Smooth muscle cell (in vitro differentiated cells): ENCODE measurements around the gene KIAA1755. TPM values are rescaled to one million over a fixed set of nuclear protein-coding genes. Genes with fewer than 3 reads are reported as not detected.
A peak's percentile ranks its signal among the peaks of the same experiment; 100 is the strongest.

Experiments used
- DNase-seq: peaks from one replicate; lab custom pipeline; 2025; ENCODE audit not compliant: unreplicated experiment; lab: John Stamatoyannopoulos, UW
- H2AFZ ChIP-seq: fragments of 200-600 bp; sonication (generic); 2 replicates; pipeline ENCODE4 v1.6.0; 2016; ENCODE audit warnings: antibody characterized with exemption, low read depth, mild to moderate bottlenecking
- H3F3A ChIP-seq: fragments of 200-600 bp; sonication (generic); 2 replicates; pipeline ENCODE4 v1.6.0; 2017; ENCODE audit warnings: antibody characterized with exemption, low read depth
- H3K27ac ChIP-seq: fragments of 200-600 bp; sonication (generic); 2 replicates; pipeline ENCODE4 v1.5.1; 2016; ENCODE audit warnings: low read depth, mild to moderate bottlenecking
- H3K27me3 ChIP-seq: fragments of 200-600 bp; sonication (generic); 2 replicates; pipeline ENCODE4 v1.6.1; 2016; ENCODE audit warnings: low read depth, mild to moderate bottlenecking
- H3K36me3 ChIP-seq: fragments of 200-600 bp; sonication (generic); 2 replicates; pipeline ENCODE4 v1.5.1; 2016; ENCODE audit warnings: low read depth
- H3K4me1 ChIP-seq: fragments of 200-600 bp; sonication (generic); 2 replicates; pipeline ENCODE4 v1.5.1; 2016; ENCODE audit warnings: low read depth
- H3K4me2 ChIP-seq: fragments of 200-600 bp; sonication (generic); 2 replicates; pipeline ENCODE4 v1.6.0; 2016; ENCODE audit warnings: mild to moderate bottlenecking
- H3K4me3 ChIP-seq: fragments of 200-600 bp; sonication (generic); 2 replicates; pipeline ENCODE4 v1.5.1; 2016; ENCODE audit warnings: mild to moderate bottlenecking
- H3K79me2 ChIP-seq: fragments of 200-600 bp; sonication (generic); 2 replicates; pipeline ENCODE4 v1.6.0; 2016; ENCODE audit warnings: low read depth, mild to moderate bottlenecking
- H3K9ac ChIP-seq: fragments of 200-600 bp; sonication (generic); 2 replicates; pipeline ENCODE4 v1.6.0; 2016; ENCODE audit warnings: low read depth
- H3K9me3 ChIP-seq: fragments of 200-600 bp; sonication (generic); replicated peaks from 2 replicates; pipeline ENCODE4 v1.5.1; 2016; ENCODE audit warnings: low read depth
- H4K20me1 ChIP-seq: fragments of 200-600 bp; sonication (generic); 2 replicates; pipeline ENCODE4 v1.6.0; 2016; ENCODE audit warnings: low read depth
- WGBS: methylation state at CpG from one replicate; pipeline ENCODE4 v1.1.7; 2016; ENCODE audit warnings: low lambda C conversion rate; 5-methylcytosine and 5-hydroxymethylcytosine counted together
- polyA plus RNA-seq: library from polyadenylated mRNA; unstranded; fragments of >200 nt; fragmentation: Nextera tagmentation; extraction: Ambion mirVana; gene quantifications from 2 replicates; pipeline ENCODE4 v1.2.1, GENCODE V29; 2016
- total RNA-seq: library from RNA; depleted of rRNA; stranded (reverse); fragments of >200 nt; gene quantifications from 2 replicates; pipeline ENCODE4 v1.2.3, GENCODE V29; 2014
- TF ChIP-seq, protein P1 (sequence below): fragments of 200-600 bp; sonication (generic); IDR thresholded peaks from 2 replicates; pipeline ENCODE4 v1.5.1; 2017; ENCODE audit warnings: borderline replicate concordance, mild to moderate bottlenecking, antibody characterized with exemption; ENCODE audit not compliant: insufficient read depth, poor library complexity, severe bottlenecking

The KIAA1755 gene
- total and polyA plus RNA-seq, 2 experiments from 2014 or later: 0.17 TPM; not detected in 1

DNA sequence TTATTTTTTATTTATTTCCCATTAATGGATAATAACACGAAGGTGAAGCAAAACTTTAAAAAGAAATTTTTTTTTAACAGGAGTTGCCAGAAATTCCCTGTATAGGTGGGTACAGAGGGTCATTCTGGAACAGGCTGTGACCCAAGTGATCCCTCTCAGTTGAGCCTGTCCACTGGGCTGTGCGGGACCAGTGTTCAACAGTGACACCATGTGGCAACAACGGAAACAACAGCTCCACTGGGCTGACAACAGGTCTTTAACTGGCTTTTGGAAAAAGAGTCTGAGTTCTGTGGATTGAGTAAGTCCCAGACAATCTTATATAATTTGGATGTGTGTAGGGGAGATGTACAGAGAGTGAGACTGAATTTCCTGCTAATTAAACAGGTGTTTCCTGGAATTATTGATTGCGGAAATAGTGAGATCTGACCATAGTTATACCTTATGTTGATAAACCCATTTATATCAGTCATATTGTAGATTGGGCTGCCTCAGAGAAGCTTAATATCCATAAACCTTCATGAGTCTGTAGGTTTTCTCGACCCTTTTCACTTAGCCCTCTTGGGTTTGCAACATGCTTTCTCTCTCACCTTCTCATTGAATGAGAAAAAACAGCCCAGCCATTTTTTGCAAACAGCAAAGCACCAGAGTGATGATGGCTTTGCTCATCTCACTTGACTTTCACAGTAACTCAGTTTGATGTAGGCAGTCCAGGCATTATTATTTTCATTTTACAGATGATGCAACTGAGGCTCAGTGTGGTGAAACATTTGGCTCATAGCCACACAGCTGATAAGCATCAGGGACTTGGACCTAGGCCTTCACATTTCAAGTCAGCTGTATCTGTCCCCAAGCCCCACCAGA, 17.5 kb downstream of the KIAA1755 start:
- no peak overlapping the region for H2AFZ ChIP-seq
- peaks cover 5% of the 10 kb centered on the region for H3K9me3 ChIP-seq
- no peaks in the 10 kb centered on the region for H3K27me3 ChIP-seq
- no peak for DNase-seq
- WGBS: 60% methylated on average over 5 of the region's 5 CpGs
- H3K4me3 ChIP-seq: no peak overlapping the region
- no peaks in the 10 kb centered on the region for H3K36me3 ChIP-seq
- H3K79me2 ChIP-seq: no peaks in the 10 kb centered on the region
- no peaks in the 10 kb centered on the region for H3F3A ChIP-seq
- H3K9ac ChIP-seq: no peak overlapping the region
- H3K27ac ChIP-seq: no peak overlapping the region
- no peak overlapping the region for H3K4me2 ChIP-seq
- no peaks in the 10 kb centered on the region for H3K4me1 ChIP-seq
- H4K20me1 ChIP-seq: no peaks in the 10 kb centered on the region
- TF ChIP-seq, protein P1, sequence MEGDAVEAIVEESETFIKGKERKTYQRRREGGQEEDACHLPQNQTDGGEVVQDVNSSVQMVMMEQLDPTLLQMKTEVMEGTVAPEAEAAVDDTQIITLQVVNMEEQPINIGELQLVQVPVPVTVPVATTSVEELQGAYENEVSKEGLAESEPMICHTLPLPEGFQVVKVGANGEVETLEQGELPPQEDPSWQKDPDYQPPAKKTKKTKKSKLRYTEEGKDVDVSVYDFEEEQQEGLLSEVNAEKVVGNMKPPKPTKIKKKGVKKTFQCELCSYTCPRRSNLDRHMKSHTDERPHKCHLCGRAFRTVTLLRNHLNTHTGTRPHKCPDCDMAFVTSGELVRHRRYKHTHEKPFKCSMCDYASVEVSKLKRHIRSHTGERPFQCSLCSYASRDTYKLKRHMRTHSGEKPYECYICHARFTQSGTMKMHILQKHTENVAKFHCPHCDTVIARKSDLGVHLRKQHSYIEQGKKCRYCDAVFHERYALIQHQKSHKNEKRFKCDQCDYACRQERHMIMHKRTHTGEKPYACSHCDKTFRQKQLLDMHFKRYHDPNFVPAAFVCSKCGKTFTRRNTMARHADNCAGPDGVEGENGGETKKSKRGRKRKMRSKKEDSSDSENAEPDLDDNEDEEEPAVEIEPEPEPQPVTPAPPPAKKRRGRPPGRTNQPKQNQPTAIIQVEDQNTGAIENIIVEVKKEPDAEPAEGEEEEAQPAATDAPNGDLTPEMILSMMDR: peak; percentile 38

- H4K20me1 ChIP-seq: no peaks in the 10 kb centered on the region
- peaks cover 5% of the 10 kb centered on the region for H3K9me3 ChIP-seq
- H2AFZ ChIP-seq: no peak overlapping the region
- TF ChIP-seq, protein P1: no peak
- no peaks in the 10 kb centered on the region for H3K4me1 ChIP-seq
- H3K9ac ChIP-seq: no peak overlapping the region
- no peaks in the 10 kb centered on the region for H3K79me2 ChIP-seq
- H3F3A ChIP-seq: no peaks in the 10 kb centered on the region
- WGBS: 93% methylated on average over 3 of the region's 3 CpGs
- H3K27me3 ChIP-seq: no peaks in the 10 kb centered on the region
- no peak overlapping the region for H3K4me3 ChIP-seq
- no peak for DNase-seq
- H3K27ac ChIP-seq: no peak overlapping the region
- no peak overlapping the region for H3K4me2 ChIP-seq
- no peaks in the 10 kb centered on the region for H3K36me3 ChIP-seq
Measured at GRCh38 chr20:38241201-38241600, 19.3 kb downstream of the KIAA1755 start.

- no peaks in the 10 kb centered on the region for H3F3A ChIP-seq
- H3K79me2 ChIP-seq: no peaks in the 10 kb centered on the region
- H3K9me3 ChIP-seq: peaks cover 5% of the 10 kb centered on the region
- no peak overlapping the region for H3K9ac ChIP-seq
- H3K4me2 ChIP-seq: no peak overlapping the region
- TF ChIP-seq, protein P1: no peak
- no peaks in the 10 kb centered on the region for H3K36me3 ChIP-seq
- no peak overlapping the region for H3K4me3 ChIP-seq
- WGBS: 52% methylated on average over 3 of the region's 3 CpGs
- no peak overlapping the region for H2AFZ ChIP-seq
- no peaks in the 10 kb centered on the region for H4K20me1 ChIP-seq
- no peak for DNase-seq
- no peak overlapping the region for H3K27ac ChIP-seq
- no peaks in the 10 kb centered on the region for H3K4me1 ChIP-seq
- no peaks in the 10 kb centered on the region for H3K27me3 ChIP-seq
Measured at GRCh38 chr20:38239441-38239840, 21.1 kb downstream of the KIAA1755 start.

- no peaks in the 10 kb centered on the region for H3F3A ChIP-seq
- DNase-seq: no peak
- H2AFZ ChIP-seq: no peak overlapping the region
- H3K27ac ChIP-seq: no peak overlapping the region
- no peaks in the 10 kb centered on the region for H3K4me1 ChIP-seq
- H3K4me2 ChIP-seq: no peak overlapping the region
- TF ChIP-seq, protein P1: no peak
- no peaks in the 10 kb centered on the region for H3K36me3 ChIP-seq
- no peaks in the 10 kb centered on the region for H3K79me2 ChIP-seq
- WGBS: 79% methylated on average over 3 of the region's 3 CpGs
- peaks cover 5% of the 10 kb centered on the region for H3K9me3 ChIP-seq
- H4K20me1 ChIP-seq: no peaks in the 10 kb centered on the region
- H3K9ac ChIP-seq: no peak overlapping the region
- no peak overlapping the region for H3K4me3 ChIP-seq
- H3K27me3 ChIP-seq: no peaks in the 10 kb centered on the region
Measured at GRCh38 chr20:38238829-38239228, 21.7 kb downstream of the KIAA1755 start.
